HCT116 (cell line): ENCODE data around the gene SHH. TPM values are rescaled to one million over a fixed set of nuclear protein-coding genes. Genes with fewer than 3 reads are reported as not detected.

Experiments used
- ATAC-seq: fragments of 200-7000 bp; cut with Tn5 transposase; 2 replicates; pipeline ENCODE4 v1.9.1; 2020; ENCODE audit warnings: mild to moderate bottlenecking, moderate library complexity
- BruUV-seq: library from RNA; stranded (reverse); fragments of 400-500 nt; replicated peaks from 2 replicates; lab custom pipeline; 2021; lab: Mats Ljungman, UMichigan
- CTCF ChIA-PET: fragments of 300-600 bp; sonication (Branson Sonifier 250); formaldehyde crosslinking; loops from one replicate; lab custom pipeline; 2021; ENCODE audit warnings: antibody characterized with exemption; lab: Charles Lee
- POLR2A ChIA-PET: fragments of 300-600, 350-600 bp; sonication (Branson Sonifier 250); formaldehyde crosslinking; loops from one replicate; lab custom pipeline; 2021; ENCODE audit warnings: antibody characterized with exemption; lab: Charles Lee
- RAD21 ChIA-PET, 2 experiments: fragments of 300-600 bp; sonication (Branson Sonifier 250); formaldehyde crosslinking; loops; one replicate each; lab custom pipeline; 2023; ENCODE audit warnings: low total read pairs in 2 of 2; ENCODE audit not compliant: uncharacterized antibody in 2 of 2, unreplicated experiment in 2 of 2, low non-redundant PET in 1 of 2; lab: Charles Lee
- DNase-seq: peaks from one replicate; pipeline ENCODE4 v3.0.0-alpha.2; 2010; ENCODE audit warnings: low read depth, low spot score
- H2AFZ ChIP-seq: fragments of 200-600 bp; shearing (Covaris generic), sonication (generic); 2 replicates; pipeline ENCODE4 v1.6.1; 2017; ENCODE audit warnings: low read depth, mixed run types, mixed read lengths, antibody characterized with exemption, low read length; ENCODE audit not compliant: poor library complexity, severe bottlenecking
- H3K27ac ChIP-seq: 2 replicates; pipeline ENCODE4 v1.5.1; 2012; ENCODE audit warnings: low read depth, low read length
- H3K27me3 ChIP-seq: fragments of 200-600 bp; sonication (generic); 2 replicates; pipeline ENCODE4 v1.6.1; 2016; ENCODE audit warnings: mixed run types, low read length, mixed read lengths; ENCODE audit not compliant: insufficient read depth
- H3K36me3 ChIP-seq, 2 experiments: fragments of 200-500 bp in 1 of 2; fragments of 200-600 bp in 1 of 2; sonication (Bioruptor generic) in 1 of 2; sonication (generic) in 1 of 2; 2 replicates each; pipeline versions ENCODE4 v1.5.1 to v1.6.1; 2014 to 2016; ENCODE audit warnings: low read length in 2 of 2, inconsistent platforms in 1 of 2, mixed read lengths in 1 of 2, mixed run types in 1 of 2; ENCODE audit not compliant: insufficient read depth in 2 of 2, control insufficient read depth in 1 of 2
- H3K4me1 ChIP-seq, 2 experiments: fragments of 200-600 bp in 1 of 2; sonication (generic) in 1 of 2; 2 replicates each; pipeline versions ENCODE4 v1.5.1 to v1.6.1; 2012 to 2017; ENCODE audit warnings: low read length in 2 of 2, inconsistent platforms in 1 of 2, mild to moderate bottlenecking in 1 of 2, mixed read lengths in 1 of 2, mixed run types in 1 of 2, moderate library complexity in 1 of 2; ENCODE audit not compliant: insufficient read depth in 2 of 2, control insufficient read depth in 1 of 2
- H3K4me2 ChIP-seq: fragments of 200-600 bp; sonication (generic); 2 replicates; pipeline ENCODE4 v1.6.1; 2017; ENCODE audit warnings: mixed run types, low read length, mixed read lengths
- H3K4me3 ChIP-seq, 2 experiments: fragments of 200-600 bp in 1 of 2; sonication (generic) in 1 of 2; replicated peaks in 1 of 2; 2 replicates each; pipeline ENCODE4 v1.5.1; 2011 to 2016; ENCODE audit warnings: low read length in 2 of 2, control low read depth in 1 of 2, low read depth in 1 of 2, mild to moderate bottlenecking in 1 of 2, mixed read lengths in 1 of 2, mixed run types in 1 of 2
- H3K79me2 ChIP-seq: fragments of 200-600 bp; sonication (generic); 2 replicates; pipeline ENCODE4 v1.6.1; 2017; ENCODE audit warnings: mild to moderate bottlenecking, mixed run types, low read length, moderate library complexity, mixed read lengths; ENCODE audit not compliant: insufficient read depth
- H3K9ac ChIP-seq: fragments of 200-600 bp; sonication (generic); 2 replicates; pipeline ENCODE4 v1.6.1; 2016; ENCODE audit warnings: low read length, mixed read lengths
- H3K9me2 ChIP-seq: fragments of 200-600 bp; sonication (generic), shearing (Covaris generic); 2 replicates; pipeline ENCODE4 v1.6.1; 2017; ENCODE audit warnings: mixed run types, mild to moderate bottlenecking, moderate library complexity; ENCODE audit not compliant: insufficient read depth
- H3K9me3 ChIP-seq, 2 experiments: fragments of 200-500 bp in 1 of 2; fragments of 200-600 bp in 1 of 2; sonication (Bioruptor generic) in 1 of 2; sonication (generic) in 1 of 2; 2 replicates each; pipeline ENCODE4 v1.6.1; 2014 to 2017; ENCODE audit warnings: low read length in 2 of 2, mixed read lengths in 2 of 2, inconsistent platforms in 1 of 2, low read depth in 1 of 2, mild to moderate bottlenecking in 1 of 2, mixed run types in 1 of 2, moderate library complexity in 1 of 2; ENCODE audit not compliant: control insufficient read depth in 1 of 2, insufficient read depth in 1 of 2
- H4K20me1 ChIP-seq: fragments of 200-600 bp; sonication (generic), shearing (Covaris generic); 2 replicates; pipeline ENCODE4 v1.6.1; 2017; ENCODE audit warnings: mixed run types, mild to moderate bottlenecking, moderate library complexity; ENCODE audit not compliant: insufficient read depth
- ATF3 ChIP-seq: IDR thresholded peaks from 2 replicates; pipeline ENCODE4 v1.6.1; 2012
- CBX3 ChIP-seq: IDR thresholded peaks from 2 replicates; pipeline ENCODE4 v1.6.1; 2012; ENCODE audit warnings: low read depth
- CEBPB ChIP-seq: IDR thresholded peaks from 2 replicates; pipeline ENCODE4 v1.6.1; 2012; ENCODE audit warnings: low read depth
- EGR1 ChIP-seq: IDR thresholded peaks from 2 replicates; pipeline ENCODE4 v1.6.1; 2012; ENCODE audit warnings: low read depth
- ELF1 ChIP-seq: IDR thresholded peaks from 2 replicates; pipeline ENCODE4 v1.6.1; 2012; ENCODE audit warnings: low read depth, borderline replicate concordance
- FOSL1 ChIP-seq: IDR thresholded peaks from 2 replicates; pipeline ENCODE4 v1.6.1; 2012; ENCODE audit warnings: low read depth
- JUND ChIP-seq: IDR thresholded peaks from 2 replicates; pipeline ENCODE4 v1.6.1; 2012
- POLR2A ChIP-seq: IDR thresholded peaks from 2 replicates; pipeline ENCODE4 v1.7.0; 2011; ENCODE audit warnings: borderline replicate concordance; ENCODE audit not compliant: insufficient read depth, insufficient read length; ENCODE audit errors: extremely low read depth
- POLR2AphosphoS5 ChIP-seq: IDR thresholded peaks from 2 replicates; pipeline ENCODE4 v1.6.1; 2011; ENCODE audit warnings: mild to moderate bottlenecking, low read depth, low read length, moderate library complexity
- SIN3A ChIP-seq: IDR thresholded peaks from 2 replicates; pipeline ENCODE4 v1.6.1; 2012; ENCODE audit warnings: low read depth
- SP1 ChIP-seq: IDR thresholded peaks from 2 replicates; pipeline ENCODE4 v1.6.1; 2012; ENCODE audit warnings: low read depth
- SRF ChIP-seq: IDR thresholded peaks from 2 replicates; pipeline ENCODE4 v1.6.1; 2012; ENCODE audit warnings: low read depth
- ZFX ChIP-seq: fragments of 450-650 bp; IDR thresholded peaks from 2 replicates; pipeline ENCODE4 v1.6.1; 2017
- ZNF274 ChIP-seq: fragments of 200-500 bp; sonication (Bioruptor generic); IDR thresholded peaks from 2 replicates; pipeline ENCODE4 v1.6.1; 2014; ENCODE audit warnings: mild to moderate bottlenecking, low read depth, low read length, inconsistent platforms
- intact Hi-C: fragments of 100-400 bp; cut with micrococcal nuclease; formaldehyde crosslinking; loops from 2 replicates; pipeline ENCODE4 v1.10.0; 2022
- total RNA-seq: library from RNA; stranded (reverse); gene quantifications from one replicate; pipeline ENCODE4 v1.2.1, GENCODE V29; 2021; ENCODE audit not compliant: unreplicated experiment
- TF ChIP-seq, protein P1 (sequence below): IDR thresholded peaks from 2 replicates; pipeline ENCODE4 v1.6.1; 2012; ENCODE audit warnings: low read depth
- TF ChIP-seq, protein P2 (sequence below): IDR thresholded peaks from 2 replicates; pipeline ENCODE4 v1.6.1; 2012

Gene SHH
- total RNA-seq, 1 experiment from 2014 or later = 0.32 TPM

DNA sequence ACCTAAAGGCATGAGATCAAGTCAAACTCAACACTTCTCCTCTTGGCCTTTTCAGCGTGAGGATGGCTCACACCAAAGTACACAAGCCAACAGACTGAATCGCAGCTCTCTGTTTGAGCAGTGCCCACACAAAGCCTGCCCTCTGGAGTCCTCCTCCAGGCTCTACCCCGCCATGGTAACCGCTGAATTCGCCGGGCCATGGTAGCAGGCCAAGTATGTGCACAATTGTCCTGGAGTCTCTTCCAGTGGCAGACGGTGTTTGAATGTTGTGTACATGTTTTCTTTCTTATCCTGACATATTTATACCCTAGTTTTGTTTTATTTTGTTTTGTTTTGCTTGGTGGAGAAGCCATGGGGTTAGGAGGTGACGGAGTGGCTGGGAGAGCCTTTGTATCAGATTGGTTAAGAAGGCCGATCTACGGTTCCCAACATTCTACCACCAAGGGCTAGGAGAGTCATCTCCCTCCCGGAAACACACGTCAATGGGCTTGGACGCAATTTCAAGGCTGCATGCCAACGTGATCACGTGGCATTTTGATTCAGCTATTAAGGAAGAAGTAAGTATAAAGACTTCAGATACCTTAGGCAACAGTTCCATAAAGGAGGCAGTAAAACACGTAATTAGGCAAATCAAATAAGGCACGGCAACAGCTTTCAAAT lies 12.1 kb upstream of the SHH start:
- ChIA-PET RAD21 (no interaction called here), CTCF (no interaction called here), POLR2A (no interaction called here)
- DNase-seq (no peak), ATAC-seq (no peak)
- no peak overlapping the region for H2AFZ ChIP-seq
- H3K9me3 ChIP-seq = no peaks in the 10 kb centered on the region
- H3K9me2 ChIP-seq = no peaks in the 10 kb centered on the region
- H3K27me3 ChIP-seq = no peaks in the 10 kb centered on the region
- intact Hi-C loops = no loop called here
- H4K20me1 ChIP-seq = no peaks in the 10 kb centered on the region
- H3K36me3 ChIP-seq = no peaks in the 10 kb centered on the region
- no peak overlapping the region for H3K9ac ChIP-seq
- no peak overlapping the region for H3K27ac ChIP-seq
- H3K4me1 ChIP-seq = peaks cover 3 to 17% of the 10 kb centered on the region in 2 experiments; a peak in 2 of 4 replicates
- BruUV-seq = no TSS peak
- no peaks in the 10 kb centered on the region for H3K79me2 ChIP-seq
- no peak overlapping the region for H3K4me2 ChIP-seq
- TF ChIP-seq CEBPB (no peak), JUND (no peak), SIN3A (no peak), ZNF274 (no peak), ATF3 (no peak), SRF (no peak), SP1 (no peak), FOSL1 (no peak), POLR2A (no peak), ZFX (no peak), ELF1 (no peak), EGR1 (no peak), POLR2AphosphoS5 (no peak), CBX3 (no peak)
- TF ChIP-seq, protein P1, sequence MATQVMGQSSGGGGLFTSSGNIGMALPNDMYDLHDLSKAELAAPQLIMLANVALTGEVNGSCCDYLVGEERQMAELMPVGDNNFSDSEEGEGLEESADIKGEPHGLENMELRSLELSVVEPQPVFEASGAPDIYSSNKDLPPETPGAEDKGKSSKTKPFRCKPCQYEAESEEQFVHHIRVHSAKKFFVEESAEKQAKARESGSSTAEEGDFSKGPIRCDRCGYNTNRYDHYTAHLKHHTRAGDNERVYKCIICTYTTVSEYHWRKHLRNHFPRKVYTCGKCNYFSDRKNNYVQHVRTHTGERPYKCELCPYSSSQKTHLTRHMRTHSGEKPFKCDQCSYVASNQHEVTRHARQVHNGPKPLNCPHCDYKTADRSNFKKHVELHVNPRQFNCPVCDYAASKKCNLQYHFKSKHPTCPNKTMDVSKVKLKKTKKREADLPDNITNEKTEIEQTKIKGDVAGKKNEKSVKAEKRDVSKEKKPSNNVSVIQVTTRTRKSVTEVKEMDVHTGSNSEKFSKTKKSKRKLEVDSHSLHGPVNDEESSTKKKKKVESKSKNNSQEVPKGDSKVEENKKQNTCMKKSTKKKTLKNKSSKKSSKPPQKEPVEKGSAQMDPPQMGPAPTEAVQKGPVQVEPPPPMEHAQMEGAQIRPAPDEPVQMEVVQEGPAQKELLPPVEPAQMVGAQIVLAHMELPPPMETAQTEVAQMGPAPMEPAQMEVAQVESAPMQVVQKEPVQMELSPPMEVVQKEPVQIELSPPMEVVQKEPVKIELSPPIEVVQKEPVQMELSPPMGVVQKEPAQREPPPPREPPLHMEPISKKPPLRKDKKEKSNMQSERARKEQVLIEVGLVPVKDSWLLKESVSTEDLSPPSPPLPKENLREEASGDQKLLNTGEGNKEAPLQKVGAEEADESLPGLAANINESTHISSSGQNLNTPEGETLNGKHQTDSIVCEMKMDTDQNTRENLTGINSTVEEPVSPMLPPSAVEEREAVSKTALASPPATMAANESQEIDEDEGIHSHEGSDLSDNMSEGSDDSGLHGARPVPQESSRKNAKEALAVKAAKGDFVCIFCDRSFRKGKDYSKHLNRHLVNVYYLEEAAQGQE = no peak
- TF ChIP-seq, protein P2, sequence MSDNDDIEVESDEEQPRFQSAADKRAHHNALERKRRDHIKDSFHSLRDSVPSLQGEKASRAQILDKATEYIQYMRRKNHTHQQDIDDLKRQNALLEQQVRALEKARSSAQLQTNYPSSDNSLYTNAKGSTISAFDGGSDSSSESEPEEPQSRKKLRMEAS = no peak
- no peak overlapping the region for H3K4me3 ChIP-seq
